SU-DHL-6 (cell line): ENCODE data around the gene ATP6V0B.

Experiments
- CTCF ChIP-seq: fragments of 200-600 bp; sonication (generic); IDR thresholded peaks from one replicate; pipeline ENCODE4 v1.5.1; 2017; ENCODE audit warnings: antibody characterized with exemption, mild to moderate bottlenecking, low read length, moderate library complexity; ENCODE audit not compliant: insufficient read depth, poor library complexity, severe bottlenecking
- EZH2phosphoT487 ChIP-seq: fragments of 200-600 bp; sonication (generic), shearing (Covaris generic); conservative IDR thresholded peaks from 2 replicates; pipeline ENCODE4 v1.6.1; 2018; ENCODE audit warnings: mild to moderate bottlenecking, antibody characterized with exemption, low read length, moderate library complexity, mixed read lengths

- TF ChIP-seq CTCF (no peak), EZH2phosphoT487 (no peak)
Measured at GRCh38 chr1:43976890-43977289, 2.1 kb downstream of the ATP6V0B start.
